ENCODE data around the gene LINGO1.

DNA sequence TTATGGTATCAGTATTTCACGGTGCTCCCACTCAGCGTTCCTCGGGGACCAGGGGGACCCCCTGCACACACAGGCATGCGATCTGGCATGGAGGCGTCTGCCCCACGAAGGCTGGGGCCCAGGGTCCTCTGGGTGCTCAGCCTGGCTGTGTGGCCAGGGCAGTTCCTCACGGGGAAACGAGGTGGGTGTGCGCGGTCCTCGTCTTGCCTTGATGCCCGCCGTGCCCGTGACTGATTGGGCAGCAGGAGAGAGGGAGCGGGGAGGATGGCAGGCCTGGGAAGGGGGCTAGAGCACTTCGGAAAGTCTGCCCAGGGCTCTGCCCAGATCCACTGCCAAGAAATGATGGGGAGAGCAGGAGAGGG lies 10.9 kb downstream of the LINGO1 start:
- TF ChIP-seq POLR2A (IDR thresholded peaks at IDR 0.05), result no peak
- TF ChIP-seq, protein P1, sequence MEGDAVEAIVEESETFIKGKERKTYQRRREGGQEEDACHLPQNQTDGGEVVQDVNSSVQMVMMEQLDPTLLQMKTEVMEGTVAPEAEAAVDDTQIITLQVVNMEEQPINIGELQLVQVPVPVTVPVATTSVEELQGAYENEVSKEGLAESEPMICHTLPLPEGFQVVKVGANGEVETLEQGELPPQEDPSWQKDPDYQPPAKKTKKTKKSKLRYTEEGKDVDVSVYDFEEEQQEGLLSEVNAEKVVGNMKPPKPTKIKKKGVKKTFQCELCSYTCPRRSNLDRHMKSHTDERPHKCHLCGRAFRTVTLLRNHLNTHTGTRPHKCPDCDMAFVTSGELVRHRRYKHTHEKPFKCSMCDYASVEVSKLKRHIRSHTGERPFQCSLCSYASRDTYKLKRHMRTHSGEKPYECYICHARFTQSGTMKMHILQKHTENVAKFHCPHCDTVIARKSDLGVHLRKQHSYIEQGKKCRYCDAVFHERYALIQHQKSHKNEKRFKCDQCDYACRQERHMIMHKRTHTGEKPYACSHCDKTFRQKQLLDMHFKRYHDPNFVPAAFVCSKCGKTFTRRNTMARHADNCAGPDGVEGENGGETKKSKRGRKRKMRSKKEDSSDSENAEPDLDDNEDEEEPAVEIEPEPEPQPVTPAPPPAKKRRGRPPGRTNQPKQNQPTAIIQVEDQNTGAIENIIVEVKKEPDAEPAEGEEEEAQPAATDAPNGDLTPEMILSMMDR (IDR thresholded peaks at IDR 0.05), result no peak

Measured in adrenal gland (tissue), 5 donors.